GM10248 (cell line): ENCODE results near the gene UBE2R2.

ENCODE experiments used
- CTCF ChIA-PET: fragments of 300-600 bp; sonication (Branson Sonifier 250); formaldehyde crosslinking; extraction: SDS; loops from one replicate; lab custom pipeline; 2021; ENCODE audit warnings: antibody characterized with exemption; lab: Yijun Ruan, JAX
- POLR2A ChIA-PET: fragments of 350-650 bp; sonication (Branson Sonifier 250); formaldehyde crosslinking; extraction: SDS; loops from one replicate; lab custom pipeline; 2020; ENCODE audit warnings: antibody characterized with exemption; lab: Yijun Ruan, JAX
- DNase-seq: peaks from one replicate; pipeline ENCODE4 v3.0.0; 2012; ENCODE audit errors: extremely low spot score
- CTCF ChIP-seq: IDR thresholded peaks from 2 replicates; pipeline ENCODE4 v1.5.1; 2012; ENCODE audit warnings: mild to moderate bottlenecking, low read depth; ENCODE audit errors: extremely low read depth, missing control alignments, control extremely low read depth

Gene UBE2R2

DNA sequence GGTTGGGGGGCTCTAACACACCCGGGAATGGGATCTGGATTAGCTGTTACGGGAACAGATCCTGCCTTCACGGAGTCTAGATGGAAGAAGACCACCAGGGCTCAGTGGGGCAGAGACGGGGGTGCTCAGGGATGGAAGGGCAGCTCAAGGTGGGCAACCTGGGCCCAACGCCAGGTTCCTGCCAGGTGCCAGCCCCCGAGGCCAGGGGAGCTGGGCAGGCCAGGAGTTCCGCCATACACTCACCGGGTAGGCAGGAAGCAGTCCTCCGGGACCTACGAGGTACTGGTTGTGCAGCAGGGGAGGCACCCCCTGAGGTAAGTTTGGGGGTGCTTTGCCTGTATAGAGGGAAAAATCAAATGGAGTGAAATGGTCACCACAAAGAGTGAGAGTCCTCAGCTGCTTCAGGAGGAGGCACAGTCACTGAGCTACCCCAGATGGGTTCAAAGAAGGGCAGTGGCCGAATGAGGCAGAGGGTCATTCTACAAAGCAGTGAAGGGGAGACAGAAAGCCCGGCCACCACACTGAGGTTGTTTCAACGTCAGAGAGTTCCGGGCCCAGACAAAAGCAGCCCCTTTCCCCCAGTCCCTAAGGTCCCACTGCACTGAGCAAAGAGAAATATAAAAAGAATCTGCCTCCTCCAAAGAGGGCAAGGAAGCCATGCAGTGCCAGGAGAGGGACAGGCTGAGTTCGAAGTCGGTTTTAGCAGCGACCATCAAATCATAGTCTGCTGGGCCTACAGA, 110.0 kb downstream of the UBE2R2 start:
- ChIA-PET CTCF (interaction anchor here (1.1 to 3.6 kb wide), 3 partner anchors 13 to 147 kb away, joined by 3 to 15 read pairs (median 7); no protein-coding TSS in a partner anchor), POLR2A (no interaction called here)
- no peak for DNase-seq

GRCh38 chr9:33927694-33928093, 110.7 kb downstream of the UBE2R2 start:
- DNase-seq, result no peak
- TF ChIP-seq CTCF, result no peak
- ChIA-PET CTCF (no interaction called here), POLR2A (no interaction called here)

More for the DNA sequence above, 110.0 kb downstream of the UBE2R2 start:
- TF ChIP-seq CTCF, result no peak

- no peak for DNase-seq
- POLR2A ChIA-PET, result no interaction called here
- TF ChIP-seq CTCF, result no peak
- CTCF ChIA-PET, result no interaction called here
Measured at GRCh38 chr9:33931326-33931725, 114.4 kb downstream of the UBE2R2 start.

- DNase-seq, result no peak
- CTCF ChIA-PET, result interaction anchor here (1.0 to 2.4 kb wide), 2 partner anchors 9 to 142 kb away, joined by 3 to 6 read pairs; no protein-coding TSS in a partner anchor
- no peak for TF ChIP-seq CTCF
- POLR2A ChIA-PET, result no interaction called here
Measured at GRCh38 chr9:33932078-33932807, 115.3 kb downstream of the UBE2R2 start.

GRCh38 chr9:33934188-33934878, 117.4 kb downstream of the UBE2R2 start:
- no peak for TF ChIP-seq CTCF
- ChIA-PET CTCF (interaction anchor here (1.2 to 2.4 kb wide), 5 partner anchors 9 to 140 kb away, joined by 3 to 10 read pairs (median 6); no protein-coding TSS in a partner anchor), POLR2A (no interaction called here)
- no peak for DNase-seq

DNA sequence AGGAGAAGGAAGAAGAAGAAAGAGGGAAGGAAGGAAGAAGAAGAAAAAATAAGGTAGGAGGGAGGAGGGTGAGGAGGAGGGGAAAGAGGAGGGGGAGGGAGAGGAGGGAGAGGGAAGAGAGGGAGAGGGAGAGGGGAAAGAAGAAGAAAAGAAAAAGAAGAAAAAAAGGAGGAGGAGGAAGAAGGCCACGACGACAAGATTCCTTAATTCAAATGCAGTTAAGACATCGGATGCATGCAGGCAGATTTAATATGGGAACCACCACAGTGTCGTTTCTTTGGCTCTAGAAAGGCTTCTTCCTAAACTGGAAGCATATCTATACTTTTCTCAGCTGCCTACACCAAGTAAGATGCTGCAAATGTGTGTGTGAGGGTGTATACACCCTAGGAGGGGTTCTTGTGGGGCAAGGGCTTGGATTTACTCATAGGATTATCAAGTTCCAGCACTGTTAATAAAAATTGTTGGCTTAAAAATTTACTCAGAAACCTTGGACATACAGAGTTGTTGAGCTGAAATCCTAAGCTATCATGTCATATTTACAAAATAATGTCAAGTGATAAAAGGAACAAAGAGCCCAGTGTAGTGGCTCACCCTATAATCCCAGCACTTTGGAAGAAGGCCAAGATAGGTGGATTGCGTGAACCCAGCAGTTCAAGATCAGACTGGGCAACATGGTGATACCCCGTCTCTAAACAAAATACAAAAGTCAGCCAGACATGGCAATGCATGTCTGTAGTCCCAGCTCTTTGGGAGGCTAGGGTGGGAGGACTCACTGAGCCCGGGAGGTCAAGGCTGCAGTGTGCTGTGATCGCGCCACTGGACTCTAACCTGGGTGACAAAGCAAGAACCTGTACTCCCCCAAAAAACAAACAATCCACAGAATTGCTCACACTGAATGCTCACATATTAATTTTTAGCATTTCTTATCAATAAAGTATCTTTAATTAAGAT, 123.2 kb downstream of the UBE2R2 start:
- ChIA-PET POLR2A (no interaction called here), CTCF (interaction anchor here (0.8 kb wide), 1 partner anchor 72 kb away, joined by 3 read pairs; no protein-coding TSS in a partner anchor)
- DNase-seq, result no peak
- TF ChIP-seq CTCF, result no peak
